H1 (cell line): ENCODE data around the gene LDAH. TPM values are rescaled to one million over a fixed set of nuclear protein-coding genes. Genes with fewer than 3 reads are reported as not detected.

Experiments used
- CBX5 ChIP-seq: fragments of 300-800, 300-1000 bp; sonication (generic); IDR thresholded peaks from 2 replicates; pipeline ENCODE4 v1.7.1; 2016; ENCODE audit warnings: antibody characterized with exemption, low read length, low read depth
- EP300 ChIP-seq, 2 experiments: IDR thresholded peaks; 1 replicate in 1 of 2; 2 replicates in 1 of 2; pipeline ENCODE4 v1.6.1; 2011 to 2012; ENCODE audit warnings: low read depth in 2 of 2, low read length in 2 of 2, mild to moderate bottlenecking in 2 of 2, borderline replicate concordance in 1 of 2, inconsistent platforms in 1 of 2, moderate library complexity in 1 of 2
- EZH2 ChIP-seq: fragments of 200-600 bp; sonication (generic); IDR thresholded peaks from 2 replicates; pipeline ENCODE4 v1.7.1; 2012; ENCODE audit warnings: low read depth, mild to moderate bottlenecking, moderate library complexity, low read length, inconsistent platforms; ENCODE audit not compliant: severe bottlenecking
- JUND ChIP-seq: IDR thresholded peaks from 2 replicates; pipeline ENCODE4 v1.6.1; 2011; ENCODE audit warnings: mild to moderate bottlenecking, improper control_type of control experiment, low read length
- KDM4A ChIP-seq: IDR thresholded peaks from one replicate; pipeline ENCODE4 v1.7.1; 2012; ENCODE audit warnings: low read depth, mild to moderate bottlenecking, moderate library complexity, low read length, inconsistent platforms; ENCODE audit not compliant: severe bottlenecking
- POLR2A ChIP-seq, 2 experiments: IDR thresholded peaks; 1 replicate in 1 of 2; 2 replicates in 1 of 2; pipeline ENCODE4 v1.6.1; 2011; ENCODE audit warnings: low read depth in 2 of 2, low read length in 2 of 2, mild to moderate bottlenecking in 2 of 2; ENCODE audit errors: control extremely low read depth in 1 of 2
- RAD21 ChIP-seq, 2 experiments: IDR thresholded peaks in 1 of 2; conservative IDR thresholded peaks in 1 of 2; 2 replicates each; pipeline ENCODE4 v1.6.1; 2011; ENCODE audit warnings: low read depth in 2 of 2, low read length in 2 of 2, improper control_type of control experiment in 1 of 2, inconsistent platforms in 1 of 2, mild to moderate bottlenecking in 1 of 2, moderate library complexity in 1 of 2
- SUZ12 ChIP-seq: fragments of 200-600 bp; sonication (generic); IDR thresholded peaks from 2 replicates; pipeline ENCODE4 v1.6.1; 2012; ENCODE audit warnings: mild to moderate bottlenecking, inconsistent platforms, low read length, moderate library complexity, mixed read lengths
- TEAD4 ChIP-seq: IDR thresholded peaks from 2 replicates; pipeline ENCODE4 v1.6.1; 2012; ENCODE audit warnings: low read depth, low read length, inconsistent platforms, mixed read lengths
- YY1 ChIP-seq: IDR thresholded peaks from 2 replicates; pipeline ENCODE4 v1.6.1; 2011; ENCODE audit warnings: low read depth, mild to moderate bottlenecking, low read length
- polyA plus RNA-seq, 7 experiments: library from polyadenylated mRNA; depleted of rRNA in 3 of 7; stranded (reverse) in 5 of 7; unstranded in 2 of 7; fragments of >200 nt in 5 of 7; fragments of 200-250 nt in 2 of 7; gene quantifications; 1 replicate in 5 of 7; 2 replicates in 1 of 7; 4 replicates in 1 of 7; pipeline versions ENCODE4 v1.2.1 to v1.2.3, GENCODE V29; 2011 to 2013; ENCODE audit warnings: missing spikeins in 2 of 7, mixed read lengths in 2 of 7
- total RNA-seq: library from RNA; stranded (reverse); fragmentation: NEBNext Ultra II Directional; extraction: Animal tissue kit (Norgen Biotek cat#: 25700); gene quantifications from 2 replicates; pipeline ENCODE4 v1.2.1, GENCODE V29; 2021
- TF ChIP-seq, protein P1 (sequence below): fragments of 300-600 bp; sonication (generic); IDR thresholded peaks from 2 replicates; pipeline ENCODE4 v1.7.1; 2012; ENCODE audit warnings: low read length, moderate library complexity, mild to moderate bottlenecking, inconsistent platforms; ENCODE audit not compliant: insufficient replicate concordance

Gene LDAH
- total and polyA plus RNA-seq, 2 of the 8 experiments (the other 6 are each of a cell fraction or from before 2014, with no cell fraction given) = 10.9 to 26.3 TPM

DNA sequence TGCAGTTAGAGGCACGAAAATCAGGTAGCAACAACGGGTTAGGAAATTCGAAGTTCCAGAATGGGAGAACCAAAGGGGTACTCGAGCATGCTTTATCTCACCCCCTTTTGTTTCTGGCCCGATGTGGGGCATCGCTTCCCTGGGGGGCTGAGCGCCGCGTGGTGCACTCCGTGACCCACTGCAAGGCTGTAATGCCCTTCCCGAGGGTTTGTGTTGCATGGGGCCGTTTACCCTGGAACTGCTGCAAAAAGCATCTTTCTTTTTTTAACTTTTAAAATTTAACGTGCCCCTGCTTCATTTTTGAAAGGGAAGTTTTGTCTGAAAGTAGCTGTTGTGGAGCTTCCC, 151.2 kb downstream of the LDAH start (continued):
- TF ChIP-seq, protein P1, sequence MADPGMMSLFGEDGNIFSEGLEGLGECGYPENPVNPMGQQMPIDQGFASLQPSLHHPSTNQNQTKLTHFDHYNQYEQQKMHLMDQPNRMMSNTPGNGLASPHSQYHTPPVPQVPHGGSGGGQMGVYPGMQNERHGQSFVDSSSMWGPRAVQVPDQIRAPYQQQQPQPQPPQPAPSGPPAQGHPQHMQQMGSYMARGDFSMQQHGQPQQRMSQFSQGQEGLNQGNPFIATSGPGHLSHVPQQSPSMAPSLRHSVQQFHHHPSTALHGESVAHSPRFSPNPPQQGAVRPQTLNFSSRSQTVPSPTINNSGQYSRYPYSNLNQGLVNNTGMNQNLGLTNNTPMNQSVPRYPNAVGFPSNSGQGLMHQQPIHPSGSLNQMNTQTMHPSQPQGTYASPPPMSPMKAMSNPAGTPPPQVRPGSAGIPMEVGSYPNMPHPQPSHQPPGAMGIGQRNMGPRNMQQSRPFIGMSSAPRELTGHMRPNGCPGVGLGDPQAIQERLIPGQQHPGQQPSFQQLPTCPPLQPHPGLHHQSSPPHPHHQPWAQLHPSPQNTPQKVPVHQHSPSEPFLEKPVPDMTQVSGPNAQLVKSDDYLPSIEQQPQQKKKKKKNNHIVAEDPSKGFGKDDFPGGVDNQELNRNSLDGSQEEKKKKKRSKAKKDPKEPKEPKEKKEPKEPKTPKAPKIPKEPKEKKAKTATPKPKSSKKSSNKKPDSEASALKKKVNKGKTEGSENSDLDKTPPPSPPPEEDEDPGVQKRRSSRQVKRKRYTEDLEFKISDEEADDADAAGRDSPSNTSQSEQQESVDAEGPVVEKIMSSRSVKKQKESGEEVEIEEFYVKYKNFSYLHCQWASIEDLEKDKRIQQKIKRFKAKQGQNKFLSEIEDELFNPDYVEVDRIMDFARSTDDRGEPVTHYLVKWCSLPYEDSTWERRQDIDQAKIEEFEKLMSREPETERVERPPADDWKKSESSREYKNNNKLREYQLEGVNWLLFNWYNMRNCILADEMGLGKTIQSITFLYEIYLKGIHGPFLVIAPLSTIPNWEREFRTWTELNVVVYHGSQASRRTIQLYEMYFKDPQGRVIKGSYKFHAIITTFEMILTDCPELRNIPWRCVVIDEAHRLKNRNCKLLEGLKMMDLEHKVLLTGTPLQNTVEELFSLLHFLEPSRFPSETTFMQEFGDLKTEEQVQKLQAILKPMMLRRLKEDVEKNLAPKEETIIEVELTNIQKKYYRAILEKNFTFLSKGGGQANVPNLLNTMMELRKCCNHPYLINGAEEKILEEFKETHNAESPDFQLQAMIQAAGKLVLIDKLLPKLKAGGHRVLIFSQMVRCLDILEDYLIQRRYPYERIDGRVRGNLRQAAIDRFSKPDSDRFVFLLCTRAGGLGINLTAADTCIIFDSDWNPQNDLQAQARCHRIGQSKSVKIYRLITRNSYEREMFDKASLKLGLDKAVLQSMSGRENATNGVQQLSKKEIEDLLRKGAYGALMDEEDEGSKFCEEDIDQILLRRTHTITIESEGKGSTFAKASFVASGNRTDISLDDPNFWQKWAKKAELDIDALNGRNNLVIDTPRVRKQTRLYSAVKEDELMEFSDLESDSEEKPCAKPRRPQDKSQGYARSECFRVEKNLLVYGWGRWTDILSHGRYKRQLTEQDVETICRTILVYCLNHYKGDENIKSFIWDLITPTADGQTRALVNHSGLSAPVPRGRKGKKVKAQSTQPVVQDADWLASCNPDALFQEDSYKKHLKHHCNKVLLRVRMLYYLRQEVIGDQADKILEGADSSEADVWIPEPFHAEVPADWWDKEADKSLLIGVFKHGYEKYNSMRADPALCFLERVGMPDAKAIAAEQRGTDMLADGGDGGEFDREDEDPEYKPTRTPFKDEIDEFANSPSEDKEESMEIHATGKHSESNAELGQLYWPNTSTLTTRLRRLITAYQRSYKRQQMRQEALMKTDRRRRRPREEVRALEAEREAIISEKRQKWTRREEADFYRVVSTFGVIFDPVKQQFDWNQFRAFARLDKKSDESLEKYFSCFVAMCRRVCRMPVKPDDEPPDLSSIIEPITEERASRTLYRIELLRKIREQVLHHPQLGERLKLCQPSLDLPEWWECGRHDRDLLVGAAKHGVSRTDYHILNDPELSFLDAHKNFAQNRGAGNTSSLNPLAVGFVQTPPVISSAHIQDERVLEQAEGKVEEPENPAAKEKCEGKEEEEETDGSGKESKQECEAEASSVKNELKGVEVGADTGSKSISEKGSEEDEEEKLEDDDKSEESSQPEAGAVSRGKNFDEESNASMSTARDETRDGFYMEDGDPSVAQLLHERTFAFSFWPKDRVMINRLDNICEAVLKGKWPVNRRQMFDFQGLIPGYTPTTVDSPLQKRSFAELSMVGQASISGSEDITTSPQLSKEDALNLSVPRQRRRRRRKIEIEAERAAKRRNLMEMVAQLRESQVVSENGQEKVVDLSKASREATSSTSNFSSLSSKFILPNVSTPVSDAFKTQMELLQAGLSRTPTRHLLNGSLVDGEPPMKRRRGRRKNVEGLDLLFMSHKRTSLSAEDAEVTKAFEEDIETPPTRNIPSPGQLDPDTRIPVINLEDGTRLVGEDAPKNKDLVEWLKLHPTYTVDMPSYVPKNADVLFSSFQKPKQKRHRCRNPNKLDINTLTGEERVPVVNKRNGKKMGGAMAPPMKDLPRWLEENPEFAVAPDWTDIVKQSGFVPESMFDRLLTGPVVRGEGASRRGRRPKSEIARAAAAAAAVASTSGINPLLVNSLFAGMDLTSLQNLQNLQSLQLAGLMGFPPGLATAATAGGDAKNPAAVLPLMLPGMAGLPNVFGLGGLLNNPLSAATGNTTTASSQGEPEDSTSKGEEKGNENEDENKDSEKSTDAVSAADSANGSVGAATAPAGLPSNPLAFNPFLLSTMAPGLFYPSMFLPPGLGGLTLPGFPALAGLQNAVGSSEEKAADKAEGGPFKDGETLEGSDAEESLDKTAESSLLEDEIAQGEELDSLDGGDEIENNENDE = no peak
- no peak for TF ChIP-seq RAD21 (IDR thresholded peaks at IDR 0.05 in 1 of 2, conservative IDR thresholded peaks at IDR 0.05 in 1 of 2; ENCODE audit: low read depth in 2 of 2, low read length in 2 of 2)
- no peak for TF ChIP-seq EZH2
- TF ChIP-seq JUND = no peak
- no peak for TF ChIP-seq POLR2A (IDR thresholded peaks at IDR 0.05; ENCODE audit: control extremely low read depth in 1 of 2, low read depth in 2 of 2, low read length in 2 of 2)
- no peak for TF ChIP-seq SUZ12
- no peak for TF ChIP-seq TEAD4
- TF ChIP-seq EP300 (IDR thresholded peaks at IDR 0.05; ENCODE audit: borderline replicate concordance in 1 of 2, low read depth in 2 of 2, low read length in 2 of 2) = no peak
- TF ChIP-seq KDM4A = no peak
- no peak for TF ChIP-seq CBX5
- no peak for TF ChIP-seq YY1
